Activated CD8-positive, alpha-beta memory T cell treated with anti-CD3 and anti-CD28 coated beads, Interleukin-2, amount 50 U/mL, for 4 hours (primary cell): ENCODE results near the gene KIF1A.
"Not testable (repeated sequence)": the region's sequence is repeated elsewhere in the genome, so short reads cannot be mapped to it uniquely, and the experiment has no call there.

Source experiments
- DNase-seq: peaks from one replicate; pipeline ENCODE4 v3.0.0-alpha.2; 2020

The KIF1A gene

GRCh38 chr2:240717181-240717641 is 102.8 kb downstream of the KIF1A start:
- DNase-seq, result no peak

- DNase-seq, result no peak
Observed at GRCh38 chr2:240716130-240716798, 103.8 kb downstream of the KIF1A start.

DNA sequence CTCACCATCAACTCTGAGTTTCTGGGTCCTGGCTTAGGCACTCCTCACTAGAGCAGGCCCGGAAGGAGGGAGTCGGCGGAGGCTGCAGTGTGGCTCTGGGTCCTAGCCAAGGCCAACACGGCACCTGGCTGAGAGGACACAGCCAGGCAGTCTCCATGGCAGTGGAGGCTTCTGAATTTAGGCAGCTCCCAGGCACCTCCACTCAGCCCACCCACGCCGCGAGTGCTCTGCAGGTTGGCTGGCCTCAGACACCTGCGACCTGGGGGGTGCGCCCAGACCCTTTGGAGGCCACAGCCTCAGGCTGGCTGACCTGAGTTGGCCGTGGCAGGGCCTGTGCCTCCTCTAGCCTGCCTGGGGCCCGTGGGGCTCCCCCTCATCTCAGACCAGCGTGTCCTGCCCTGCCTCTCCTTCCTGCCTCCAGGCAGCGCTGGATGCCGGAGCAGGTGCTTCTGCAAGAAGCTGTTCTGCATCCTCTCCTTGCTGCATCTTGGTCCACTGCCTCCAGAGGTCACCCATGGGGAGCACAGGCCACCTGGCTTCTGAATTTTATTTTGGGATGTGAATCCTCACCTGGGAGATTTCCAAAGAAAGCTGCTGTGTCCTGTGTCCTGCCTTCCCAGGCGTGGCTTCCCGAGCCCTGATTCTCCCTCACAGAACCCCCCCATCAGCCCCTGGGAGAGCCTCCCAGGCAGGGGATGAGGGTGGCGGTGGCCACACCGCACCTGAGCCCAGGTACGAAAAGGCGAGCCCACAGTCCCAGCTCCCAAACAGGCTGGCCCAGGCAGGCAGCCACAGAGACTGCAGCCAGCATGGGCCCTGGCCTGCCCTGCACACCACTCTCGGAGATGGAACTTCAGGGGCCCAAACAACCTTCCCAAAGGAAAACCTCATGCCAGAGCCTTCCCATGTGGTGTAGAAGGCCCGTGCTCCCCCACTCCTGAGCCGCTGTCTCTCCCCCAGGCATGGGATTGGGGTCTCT is 105.0 kb downstream of the KIF1A start:
- no peak for DNase-seq

DNA sequence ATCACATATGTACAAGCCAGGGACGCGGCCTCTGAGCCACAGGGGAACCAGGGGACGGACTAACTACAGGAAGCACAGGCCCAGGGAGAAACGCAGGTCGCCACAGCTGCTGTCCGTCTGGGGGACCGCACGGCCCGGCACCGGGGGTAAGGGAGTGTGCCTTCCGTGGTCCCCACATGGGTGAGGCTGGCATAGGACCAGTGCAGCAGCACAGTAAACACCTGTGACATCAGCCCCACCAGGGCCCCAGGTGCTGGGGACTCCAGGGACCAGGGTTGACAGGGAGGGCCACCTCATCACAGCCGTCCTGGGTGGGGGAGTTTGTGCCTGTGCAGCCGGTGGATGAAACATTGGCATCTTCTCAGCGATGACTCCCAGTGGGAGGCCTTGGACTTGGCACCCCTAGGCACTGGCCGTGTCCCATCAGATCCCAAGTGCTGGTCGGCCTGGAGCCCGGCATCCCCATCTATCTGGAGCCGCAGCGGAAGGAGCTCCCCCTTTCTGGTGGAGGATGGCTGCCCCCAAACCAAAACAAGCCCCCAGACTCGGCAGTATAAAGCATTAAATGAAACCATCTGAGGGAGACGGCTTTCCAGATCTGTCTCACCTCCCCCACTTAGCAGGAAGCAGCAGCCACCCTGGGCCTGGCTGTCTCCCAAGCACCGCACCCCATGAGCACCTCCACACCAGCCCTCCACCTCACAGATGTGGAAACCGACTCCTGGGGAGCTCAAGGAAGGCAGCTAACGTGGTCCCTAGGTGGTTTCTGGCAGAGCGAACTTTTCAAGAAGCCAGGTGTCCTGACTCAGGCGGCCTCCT is 105.9 kb downstream of the KIF1A start:
- no peak for DNase-seq

- DNase-seq, result no peak
Observed at GRCh38 chr2:240713071-240713927, 106.7 kb downstream of the KIF1A start.

DNA sequence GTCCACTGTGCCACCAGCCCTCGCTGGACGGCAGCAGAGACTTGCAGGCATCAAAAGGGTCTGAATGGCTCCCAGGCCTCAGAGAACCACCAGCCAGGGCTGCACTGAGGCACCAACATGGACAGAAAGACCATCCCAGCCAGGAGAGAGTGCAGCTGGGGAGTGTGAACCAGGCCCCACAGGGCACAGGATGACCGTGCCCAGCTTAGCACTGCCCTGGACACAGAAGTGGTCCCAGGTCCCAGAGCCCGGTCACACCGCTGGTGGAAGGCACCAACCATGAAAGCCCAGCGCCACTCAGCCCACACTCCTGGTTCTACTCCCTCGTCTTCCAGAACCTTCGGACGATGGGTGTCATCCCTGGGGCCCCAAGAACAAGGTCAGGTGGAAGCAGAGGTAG is 107.9 kb downstream of the KIF1A start:
- no peak for DNase-seq

- DNase-seq, result no peak
Observed at GRCh38 chr2:240711701-240712100, 108.3 kb downstream of the KIF1A start.

- DNase-seq, result no peak
Observed at GRCh38 chr2:240711296-240711695, 108.7 kb downstream of the KIF1A start.

- no peak for DNase-seq
Observed at GRCh38 chr2:240708457-240708856, 111.6 kb downstream of the KIF1A start.

GRCh38 chr2:240707821-240708220 is 112.2 kb downstream of the KIF1A start:
- DNase-seq, result no peak

DNA sequence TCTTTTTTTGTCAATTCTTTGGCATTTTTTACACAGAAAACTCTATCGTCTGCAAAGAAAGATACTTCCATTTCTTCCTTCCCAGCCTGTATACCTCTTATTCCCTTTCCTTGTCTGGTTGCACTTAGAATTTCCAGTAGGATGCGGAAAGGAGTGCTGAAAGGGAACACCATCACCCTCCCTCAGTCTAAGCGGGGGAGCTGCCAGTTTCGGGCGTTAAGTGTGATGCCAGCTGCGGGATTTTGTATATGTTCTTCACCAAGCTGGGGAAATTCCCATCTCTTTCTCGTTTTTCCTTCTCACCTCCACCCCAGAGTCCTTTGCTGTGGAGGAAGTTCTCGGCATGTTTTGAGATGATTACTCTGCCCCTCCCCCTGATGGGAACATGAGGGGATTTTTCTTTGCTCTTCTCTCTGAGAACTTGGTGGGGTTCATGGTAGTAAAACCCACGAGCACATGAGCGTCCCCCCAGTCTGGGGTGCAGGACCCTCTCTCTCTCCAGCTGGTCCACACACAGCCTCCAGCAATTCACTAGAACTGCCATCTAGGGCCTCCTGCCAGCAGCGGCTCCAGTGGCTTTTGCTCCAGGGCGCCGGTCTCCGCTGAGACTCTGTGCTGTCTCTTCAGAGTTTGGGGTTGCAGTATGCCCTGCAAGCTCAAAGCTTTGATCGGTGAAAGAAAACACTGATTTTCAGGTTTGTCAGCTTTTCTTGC is 112.8 kb downstream of the KIF1A start:
- no peak for DNase-seq

- no peak for DNase-seq
Observed at GRCh38 chr2:240705204-240705791, 114.7 kb downstream of the KIF1A start.

DNA sequence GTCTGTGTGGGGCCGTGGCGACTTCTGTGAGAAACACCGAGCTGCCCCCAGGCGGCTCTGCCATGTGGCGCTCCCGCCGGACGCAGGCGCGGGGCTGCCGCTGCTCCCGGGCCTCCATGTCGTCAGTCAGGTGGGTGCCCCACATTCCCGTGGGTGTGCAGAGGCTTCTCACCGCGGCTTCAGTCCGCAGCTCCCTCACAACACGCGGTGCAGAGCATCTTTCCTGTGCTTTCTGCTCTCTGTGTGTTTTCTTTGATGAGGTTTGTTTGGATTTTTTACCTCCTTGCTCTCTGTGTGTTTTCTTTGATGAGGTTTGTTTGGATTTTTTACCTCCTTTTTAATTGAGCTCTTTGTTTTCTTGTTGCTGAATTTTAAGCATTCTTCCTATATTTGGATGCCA is 115.4 kb downstream of the KIF1A start:
- DNase-seq, result peak; percentile 43

DNA sequence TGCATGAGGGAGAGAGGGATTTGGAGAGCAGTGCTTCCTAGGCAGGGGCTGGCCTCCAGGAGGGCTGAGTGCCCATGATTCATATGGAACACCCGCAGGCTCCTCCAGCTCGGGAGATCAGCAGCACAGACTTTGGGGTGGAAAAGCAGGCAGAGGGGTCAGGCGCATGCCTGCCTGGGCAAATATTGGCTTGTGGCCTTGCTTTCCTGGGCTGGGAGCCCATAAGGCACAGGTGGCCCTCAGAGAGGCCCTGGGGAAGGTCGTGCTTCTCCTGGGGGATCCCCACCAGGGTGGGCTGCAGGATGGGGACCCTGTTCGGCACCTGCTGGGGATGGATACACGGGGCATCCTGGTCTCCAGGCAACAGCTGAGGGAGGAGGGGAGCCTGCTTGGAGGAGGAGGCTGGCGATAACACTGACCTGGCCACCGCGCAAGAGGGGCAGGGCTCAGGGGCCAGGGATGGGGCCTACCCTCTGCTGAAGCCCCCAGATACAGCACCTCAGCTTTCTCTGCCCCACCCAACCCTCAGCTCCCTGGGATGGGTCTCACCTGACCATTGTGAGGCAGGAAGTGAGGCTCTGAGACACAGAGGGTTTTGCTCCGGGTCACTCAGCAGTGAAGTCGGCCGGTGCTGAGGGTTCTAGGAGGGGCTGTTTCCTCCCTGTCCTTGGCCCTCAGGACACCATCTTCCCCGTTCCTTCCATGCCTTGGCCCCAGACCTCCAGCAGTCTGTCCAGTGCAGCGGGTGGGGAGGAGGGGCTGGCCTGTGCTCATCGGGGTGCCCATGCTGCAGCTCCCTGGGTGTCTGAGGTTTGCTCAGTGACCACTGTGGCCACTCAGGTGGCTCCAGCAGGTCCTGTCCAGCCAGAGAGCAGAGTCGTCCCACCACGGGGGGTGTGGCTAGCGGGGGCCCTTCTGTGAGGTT is 116.3 kb downstream of the KIF1A start:
- no peak for DNase-seq

GRCh38 chr2:240702640-240703011 is 117.4 kb downstream of the KIF1A start:
- DNase-seq, result no peak

GRCh38 chr2:240701736-240702639 is 118.0 kb downstream of the KIF1A start:
- no peak for DNase-seq

DNA sequence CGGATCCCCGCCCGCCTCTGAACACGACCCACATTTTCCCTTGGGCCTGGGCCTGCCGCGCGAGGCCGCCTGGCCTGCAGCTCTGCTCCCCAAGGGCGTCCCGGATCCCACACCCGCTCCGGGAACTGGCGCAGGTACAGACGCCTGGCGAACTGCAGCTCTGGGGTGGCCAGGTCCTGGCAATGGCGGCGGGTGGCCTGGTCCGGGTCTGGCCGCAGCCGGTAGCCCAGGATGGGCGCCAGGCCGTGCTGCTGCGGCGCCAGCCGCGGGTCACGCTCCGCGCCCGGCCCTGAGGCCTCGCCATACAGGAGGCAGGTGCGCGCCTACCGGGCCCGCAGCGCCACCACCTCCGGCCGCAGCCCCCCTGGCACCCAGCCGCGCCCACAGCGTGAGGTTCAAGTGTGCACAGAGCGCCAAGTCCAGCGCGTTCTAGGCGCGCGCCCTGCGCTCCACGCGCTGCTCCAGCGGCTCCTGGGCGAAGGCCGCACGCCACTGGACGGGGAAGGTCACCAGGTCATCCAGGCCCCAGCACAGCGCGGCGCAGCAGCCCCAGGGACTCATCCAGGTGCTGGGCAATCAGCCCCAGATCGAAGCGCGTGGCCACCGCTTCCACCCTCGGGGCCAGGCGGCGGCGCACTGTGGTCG is 118.8 kb downstream of the KIF1A start:
- no peak for DNase-seq

DNA sequence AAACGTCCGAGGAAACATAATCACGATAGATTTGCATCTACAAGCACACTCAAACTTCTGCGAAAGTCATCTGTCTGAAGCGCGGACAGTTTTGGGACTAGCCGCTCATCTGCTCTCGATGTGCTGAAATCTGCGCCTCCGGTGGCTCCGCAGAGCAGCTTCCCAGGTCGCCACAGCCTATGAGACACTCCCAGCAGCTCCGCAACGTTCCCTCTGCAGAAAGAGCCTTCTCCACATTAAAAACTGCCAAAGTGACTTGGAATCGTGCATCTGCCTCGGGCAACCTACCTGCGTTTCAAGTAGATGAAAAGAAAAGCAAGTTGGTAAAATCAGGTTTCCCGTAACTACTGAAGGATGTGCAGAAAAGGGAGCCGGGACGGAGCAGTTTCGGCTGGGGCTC is 119.4 kb downstream of the KIF1A start:
- not testable (repeated sequence) for DNase-seq
